Gastrocnemius medialis (tissue), 4 donors: ENCODE results near the gene ABCB9. TPM values are rescaled to one million over a fixed set of nuclear protein-coding genes. Genes with fewer than 3 reads are reported as not detected.

Source experiments
- ATAC-seq, 2 donors: fragments of 150-250 bp; one replicate each; pipeline ENCODE4 v1.9.1; 2016
- DNase-seq, 2 donors: peaks; one replicate each; pipeline ENCODE4 v3.0.0-alpha.2; 2019
- H3K27ac ChIP-seq, 4 donors: fragments of 200-600 bp; sonication (generic); 1 replicate in 1 of 4; 2 replicates in 3 of 4; pipeline ENCODE4 v1.5.1; 2016 to 2018; ENCODE audit warnings: mild to moderate bottlenecking in 2 of 4, moderate library complexity in 1 of 4
- H3K27me3 ChIP-seq, 3 donors: fragments of 200-600 bp; sonication (generic) in 2 of 3; 1 replicate in 1 of 3; 2 replicates in 2 of 3; pipeline versions ENCODE4 v1.5.1 to v1.6.0; 2016 to 2019; ENCODE audit warnings: mild to moderate bottlenecking in 1 of 3, moderate library complexity in 1 of 3
- H3K36me3 ChIP-seq, 2 donors: fragments of 200-600 bp; sonication (generic) in 1 of 2; one replicate each; pipeline ENCODE4 v1.5.1; 2017 to 2018
- H3K4me1 ChIP-seq, 2 donors: fragments of 200-600 bp; sonication (generic) in 1 of 2; one replicate each; pipeline ENCODE4 v1.5.1; 2016 to 2017; ENCODE audit warnings: mild to moderate bottlenecking in 2 of 2
- H3K4me3 ChIP-seq, 4 donors: fragments of 200-600 bp; sonication (generic) in 3 of 4; 1 replicate in 1 of 4; 2 replicates in 3 of 4; pipeline ENCODE4 v1.5.1; 2016 to 2019; ENCODE audit warnings: mild to moderate bottlenecking in 2 of 4
- H3K9me3 ChIP-seq, 3 donors: fragments of 200-600 bp; sonication (generic) in 2 of 3; 1 replicate in 1 of 3; 2 replicates in 2 of 3; pipeline ENCODE4 v1.5.1; 2016 to 2019
- CTCF ChIP-seq, 5 experiments: fragments of 450-650 bp in 3 of 5; fragments of 200-600 bp in 2 of 5; sonication (generic) in 2 of 5; IDR thresholded peaks in 4 of 5; conservative IDR thresholded peaks in 1 of 5; 1 replicate in 4 of 5; 2 replicates in 1 of 5; pipeline ENCODE4 v1.5.1; 2016 to 2019; ENCODE audit warnings: antibody characterized with exemption in 5 of 5, mild to moderate bottlenecking in 3 of 5, moderate library complexity in 3 of 5
- POLR2A ChIP-seq, 2 donors: fragments of 450-650 bp; IDR thresholded peaks; one replicate each; pipeline ENCODE4 v1.6.1; 2017; ENCODE audit warnings: antibody characterized with exemption in 2 of 2, mild to moderate bottlenecking in 2 of 2, moderate library complexity in 2 of 2
- in situ Hi-C, 4 donors: fragments of 200-750 bp; cut with MboI; loops; one replicate each; pipeline versions ENCODE4 v1.15.0 to v1.8.0; 2017; ENCODE audit warnings: low sequenced_read_pairs in 4 of 4
- intact Hi-C: fragments of 100-400 bp; cut with DNase I; formaldehyde crosslinking; loops from one replicate; pipeline ENCODE4 v1.15.1; 2023; ENCODE audit warnings: low total_unique reads
- total RNA-seq, 4 donors: library from RNA; depleted of rRNA; stranded (reverse); fragments of >200 nt; gene quantifications; one replicate each; pipeline versions ENCODE4 v1.1.0 to v1.2.3, GENCODE V29; 2016

ABCB9 gene
- total RNA-seq, 4 donors from 2014 or later, result 0.53 to 1.5 (median 0.99) TPM

- intact Hi-C loops (no loop called here), in situ Hi-C loops (no loop called here)
- DNase-seq (no peak), ATAC-seq (no peak)
- peaks cover 0 to 8% of the 10 kb centered on the region in 2 donors for H3K36me3 ChIP-seq
- H3K27me3 ChIP-seq, result no peaks in the 10 kb centered on the region
- no peak overlapping the region for H3K4me3 ChIP-seq
- no peak for TF ChIP-seq POLR2A (IDR thresholded peaks at IDR 0.05)
- TF ChIP-seq CTCF (IDR thresholded peaks at IDR 0.05 in 4 of 5, conservative IDR thresholded peaks at IDR 0.05 in 1 of 5), result no peak
- H3K27ac ChIP-seq, result no peak overlapping the region
- no peaks in the 10 kb centered on the region for H3K9me3 ChIP-seq
- H3K4me1 ChIP-seq, result peaks cover 3 to 10% of the 10 kb centered on the region in 2 donors
Observed at GRCh38 chr12:122989225-122989839, 23.1 kb upstream of the ABCB9 start.

GRCh38 chr12:122988612-122989212 lies 22.4 kb upstream of the ABCB9 start:
- H3K9me3 ChIP-seq, result no peaks in the 10 kb centered on the region
- ATAC-seq (no peak), DNase-seq (no peak)
- intact Hi-C loops (no loop called here), in situ Hi-C loops (no loop called here)
- peaks cover 0 to 8% of the 10 kb centered on the region in 2 donors for H3K36me3 ChIP-seq
- H3K27ac ChIP-seq, result no peak overlapping the region
- no peak overlapping the region for H3K4me3 ChIP-seq
- H3K27me3 ChIP-seq, result no peaks in the 10 kb centered on the region
- TF ChIP-seq CTCF (IDR thresholded peaks at IDR 0.05 in 4 of 5, conservative IDR thresholded peaks at IDR 0.05 in 1 of 5) (no peak), POLR2A (IDR thresholded peaks at IDR 0.05) (no peak)
- peaks cover 8 to 13% of the 10 kb centered on the region in 2 donors for H3K4me1 ChIP-seq

- intact Hi-C loops (no loop called here), in situ Hi-C loops (no loop called here)
- no peak for DNase-seq
- ATAC-seq, result no peak
- Histone ChIP-seq H3K4me3 (no peak overlapping the region), H3K27ac (no peak overlapping the region), H3K27me3 (no peaks in the 10 kb centered on the region), H3K36me3 (peaks cover 0 to 8% of the 10 kb centered on the region in 2 donors), H3K9me3 (no peaks in the 10 kb centered on the region), H3K4me1 (peaks cover 8 to 18% of the 10 kb centered on the region in 2 donors)
- TF ChIP-seq POLR2A (IDR thresholded peaks at IDR 0.05), result no peak
- TF ChIP-seq CTCF (IDR thresholded peaks at IDR 0.05 in 4 of 5, conservative IDR thresholded peaks at IDR 0.05 in 1 of 5), result no peak
Observed at GRCh38 chr12:122988036-122988435, 21.8 kb upstream of the ABCB9 start.

GRCh38 chr12:122987086-122987951 lies 21.1 kb upstream of the ABCB9 start:
- peaks cover 12 to 25% of the 10 kb centered on the region in 2 donors for H3K4me1 ChIP-seq
- in situ Hi-C loops (no loop called here), intact Hi-C loops (no loop called here)
- ATAC-seq, result no peak
- TF ChIP-seq POLR2A (IDR thresholded peaks at IDR 0.05), result no peak
- TF ChIP-seq CTCF (IDR thresholded peaks at IDR 0.05 in 4 of 5, conservative IDR thresholded peaks at IDR 0.05 in 1 of 5), result no peak
- H3K9me3 ChIP-seq, result no peaks in the 10 kb centered on the region
- no peak for DNase-seq
- H3K27ac ChIP-seq, result no peak overlapping the region
- H3K27me3 ChIP-seq, result no peaks in the 10 kb centered on the region
- peaks cover 0 to 12% of the 10 kb centered on the region in 2 donors for H3K36me3 ChIP-seq
- H3K4me3 ChIP-seq, result no peak overlapping the region
